DMS153 treated with DMSO at 0.1 percent for 48 hours (cell line): ENCODE data around the gene MECP2.

Experiments used
- DNase-seq: peaks from one replicate; lab custom pipeline; 2025; ENCODE audit not compliant: unreplicated experiment; lab: John Stamatoyannopoulos, UW

The MECP2 gene

DNA sequence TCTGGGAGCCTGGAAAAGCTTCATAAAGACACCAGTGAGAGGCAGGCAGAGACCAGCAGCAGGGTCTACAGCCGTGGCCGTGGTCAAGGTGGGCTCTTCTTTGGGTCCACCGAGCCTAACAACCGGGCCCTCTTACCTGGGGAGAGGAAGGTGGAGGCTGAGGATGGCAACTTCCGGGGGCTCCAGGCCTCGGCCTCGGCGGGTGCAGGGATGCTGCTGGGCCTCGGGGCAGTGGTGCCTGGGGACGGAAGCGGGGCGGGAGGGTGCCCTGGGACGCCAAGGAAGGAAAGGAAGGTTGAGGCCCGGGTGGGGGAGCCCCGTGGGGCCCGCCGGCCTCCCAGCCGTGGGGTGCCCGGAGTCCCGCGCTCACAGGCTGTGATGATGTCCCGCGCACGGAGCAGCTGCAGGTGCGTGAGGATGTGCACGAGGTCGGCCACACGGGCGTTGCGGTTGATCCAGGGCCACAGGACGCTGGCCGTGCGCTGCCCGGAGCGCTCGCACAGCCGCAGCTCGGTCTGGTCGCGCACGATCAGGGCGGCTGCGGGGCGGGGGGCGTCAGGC, 78.4 kb downstream of the MECP2 start:
- no peak for DNase-seq

GRCh38 chrX:154018518-154019060, 78.9 kb downstream of the MECP2 start:
- no peak for DNase-seq

DNA sequence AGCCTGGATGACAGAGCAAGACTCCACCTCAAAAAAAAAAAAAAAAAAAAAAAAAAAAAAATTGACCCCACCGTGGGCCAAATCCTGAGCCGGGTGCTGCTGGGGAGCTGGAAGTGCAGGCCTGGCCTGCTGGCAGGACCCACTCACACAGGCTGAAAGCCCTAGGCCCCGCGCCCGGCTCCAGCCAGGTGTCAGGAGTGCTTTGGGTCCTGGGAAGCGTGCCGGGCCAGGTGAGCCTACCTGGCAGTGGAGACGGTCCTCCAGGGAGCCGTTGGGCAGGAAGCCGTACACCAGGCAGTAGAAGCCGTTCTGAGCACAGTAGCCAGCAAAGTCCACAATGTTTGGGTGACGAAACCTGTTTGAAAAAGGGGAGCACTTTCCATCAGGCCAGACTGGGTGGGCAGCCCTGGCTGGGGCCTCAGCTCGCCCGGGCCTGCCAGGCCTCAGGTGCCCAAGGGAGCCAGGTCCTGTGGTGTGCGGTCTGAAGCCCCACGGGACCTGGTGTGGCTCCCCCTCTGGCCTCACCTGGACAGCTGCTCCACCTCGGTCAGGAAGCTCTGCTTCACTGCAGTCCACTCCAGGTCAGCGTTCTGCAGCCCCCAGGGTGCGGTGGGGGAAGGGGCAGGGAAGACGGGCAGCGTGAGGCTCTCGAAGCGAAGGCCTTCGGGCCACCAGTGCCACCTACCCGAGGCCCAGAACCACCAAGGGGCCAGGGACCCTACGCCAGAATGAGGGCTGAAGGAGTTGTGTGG, 79.6 kb downstream of the MECP2 start:
- DNase-seq, result no peak

DNA sequence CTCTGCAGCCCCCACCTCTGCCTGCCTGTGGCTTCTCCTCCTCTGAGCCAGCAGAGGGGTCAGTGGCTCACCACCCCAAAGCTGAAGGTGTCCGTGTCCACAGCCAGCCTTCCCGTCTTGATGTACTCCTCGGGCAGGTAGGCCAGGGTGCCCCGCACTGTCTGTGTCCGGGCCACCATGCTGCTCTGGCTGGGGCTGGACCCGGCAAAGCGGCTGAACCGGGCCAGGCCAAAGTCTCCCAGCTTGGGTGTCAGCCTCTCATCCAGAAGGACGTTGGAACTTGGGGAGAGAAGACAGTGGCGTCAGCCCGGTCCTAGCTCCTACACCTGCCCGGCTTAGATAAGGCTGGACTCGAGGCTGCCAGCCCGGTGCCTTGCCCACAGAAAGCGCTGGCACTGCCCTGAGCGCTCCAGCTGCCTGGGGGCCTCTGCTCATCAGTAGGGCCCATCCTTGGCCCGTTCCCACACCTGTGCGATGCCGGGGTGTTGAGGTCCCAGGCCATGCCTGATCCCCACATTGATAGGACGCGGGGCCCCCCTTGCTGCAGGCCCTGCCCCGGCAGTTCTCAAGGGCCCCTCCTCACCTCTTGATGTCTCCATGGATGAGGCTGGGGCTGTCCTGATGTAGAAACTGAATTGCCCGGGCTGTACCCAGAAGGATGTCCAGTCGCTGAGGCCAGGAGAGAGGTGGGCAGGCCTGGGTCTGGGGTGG, 81.0 kb downstream of the MECP2 start:
- no peak for DNase-seq

DNA sequence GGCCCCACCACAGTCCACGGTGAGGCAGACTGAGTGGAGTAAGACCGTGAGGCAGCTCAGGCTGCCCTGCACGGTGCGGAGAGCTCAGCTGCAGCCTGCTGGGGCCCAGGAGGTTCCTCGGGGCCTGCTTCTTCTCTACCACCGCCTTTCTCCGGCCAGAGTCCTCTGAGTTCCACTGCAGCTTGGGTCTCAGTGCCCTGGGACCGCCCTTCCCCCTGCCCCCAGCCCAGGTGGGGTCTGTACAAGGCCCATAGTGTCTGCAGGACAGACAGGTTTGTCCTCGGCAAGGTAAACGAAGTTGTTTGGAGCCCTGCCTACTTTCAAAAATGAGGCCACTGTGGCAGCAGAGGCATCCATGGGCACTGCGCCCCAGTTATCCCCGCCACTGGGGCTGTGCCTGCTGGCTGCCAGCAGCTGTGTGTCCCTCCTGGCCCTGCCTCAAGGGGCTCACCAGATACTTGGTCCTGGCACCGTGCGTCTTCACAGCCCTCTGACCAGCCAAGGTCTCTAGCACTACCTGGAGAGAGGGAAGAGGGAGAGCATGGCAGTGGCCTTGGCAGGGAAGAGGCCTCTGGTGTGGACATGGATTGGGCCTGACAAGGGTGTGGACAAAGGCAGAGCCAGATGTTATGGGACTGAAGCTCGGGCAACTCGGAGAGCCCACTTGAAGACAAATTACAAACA, 81.8 kb downstream of the MECP2 start:
- no peak for DNase-seq

DNA sequence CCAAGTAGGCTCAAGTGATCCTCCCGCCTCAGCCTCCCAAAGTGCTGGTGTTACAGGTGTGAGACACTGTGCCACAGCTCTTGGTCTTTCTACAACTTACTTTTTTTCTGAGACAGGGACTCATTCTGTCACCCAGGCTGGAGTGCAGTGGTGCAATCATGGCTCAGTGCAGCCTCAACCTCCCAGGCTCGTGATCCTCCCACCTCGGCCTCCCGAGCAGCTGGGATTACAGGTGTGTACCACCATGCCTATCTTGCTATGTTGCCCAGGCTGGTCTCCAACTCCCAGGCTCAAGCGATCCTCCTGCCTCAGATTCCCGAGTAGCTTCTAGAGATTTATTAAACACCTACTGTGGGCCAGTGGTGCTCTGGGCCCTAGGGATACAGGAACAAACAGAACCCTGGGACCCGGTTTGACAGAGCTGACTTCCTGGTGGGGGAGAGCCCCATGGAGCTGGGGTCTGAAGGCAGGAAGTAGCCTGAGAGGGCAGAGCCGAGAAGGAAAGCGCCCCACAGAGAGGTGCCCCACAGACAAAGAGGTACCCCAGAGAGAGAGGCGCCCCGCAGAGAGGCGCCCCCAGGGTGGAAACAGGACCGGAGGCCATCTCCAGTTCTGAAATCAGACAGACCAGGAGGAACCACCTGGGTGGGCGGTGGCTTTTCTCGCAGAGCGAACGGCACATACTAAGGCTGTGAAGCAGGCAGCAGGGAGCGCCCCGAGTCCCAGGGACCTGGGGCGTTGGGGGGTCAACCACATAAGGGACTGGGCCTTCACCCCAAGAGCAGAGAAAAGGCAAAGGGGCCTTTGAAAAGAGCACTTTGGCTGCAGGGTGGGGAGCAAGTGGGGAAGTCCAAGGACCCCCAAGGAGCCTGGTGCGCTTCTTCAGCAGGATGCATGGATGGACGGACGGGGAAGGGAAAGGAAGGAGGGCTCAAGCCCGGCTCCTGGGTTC, 82.8 kb downstream of the MECP2 start:
- DNase-seq, result no peak

DNA sequence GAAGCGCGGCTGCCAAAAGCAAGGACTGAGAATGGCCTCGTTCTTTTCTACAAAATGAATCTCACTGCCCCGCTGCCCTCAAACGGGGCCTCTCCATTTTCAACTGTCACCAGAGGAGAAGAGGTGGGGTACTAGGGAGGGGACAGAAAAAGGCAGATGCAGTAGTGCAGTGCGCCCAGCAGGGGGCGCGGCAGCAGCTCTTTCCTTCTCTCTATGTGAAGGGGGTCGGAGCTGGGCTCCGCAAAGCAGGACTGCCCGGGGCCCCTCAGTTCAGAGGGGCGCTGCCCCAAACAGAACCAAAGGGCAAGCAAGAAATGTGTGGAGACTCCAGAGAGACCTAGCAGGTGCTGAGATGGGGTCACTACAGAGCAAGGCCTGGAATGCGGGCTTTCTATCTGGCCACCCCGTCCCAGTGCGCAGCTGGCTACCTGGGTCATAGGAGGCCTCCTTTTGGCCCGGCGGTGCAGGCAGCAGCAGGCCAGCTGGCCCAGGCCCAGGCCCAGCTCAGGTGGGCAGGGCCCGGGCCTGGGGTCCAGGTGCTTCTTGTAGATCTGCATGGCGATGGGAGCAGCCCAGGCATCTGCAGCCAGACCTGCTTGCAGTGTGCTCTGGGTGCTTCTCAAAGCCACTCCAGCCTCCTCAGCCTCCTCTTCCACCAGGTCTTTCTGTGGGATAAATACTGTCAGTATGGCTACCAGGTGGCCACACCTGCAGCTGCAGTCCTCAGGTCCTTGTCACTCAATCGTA, 83.7 kb downstream of the MECP2 start:
- no peak for DNase-seq

DNA sequence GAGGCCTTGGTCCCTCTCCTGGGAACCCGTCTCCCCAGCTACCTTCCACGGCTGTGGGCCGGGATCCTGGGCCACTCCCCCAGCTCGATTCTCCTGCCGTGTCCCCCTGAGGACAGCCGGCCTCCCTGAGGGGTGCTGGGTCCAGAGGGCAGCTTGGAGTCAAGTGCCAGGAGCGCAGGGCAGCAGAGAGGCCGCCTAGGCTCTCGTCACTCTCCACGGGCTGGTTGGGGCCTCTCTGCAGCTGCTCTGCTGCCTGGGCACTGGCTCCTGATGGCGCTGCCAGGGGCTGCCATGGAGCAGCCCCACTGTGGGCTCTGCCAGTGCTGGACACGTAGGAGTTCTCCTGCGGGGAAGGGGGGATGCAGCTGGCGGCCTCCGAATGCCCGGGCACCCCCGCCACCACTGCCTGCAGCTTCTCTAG, 84.5 kb downstream of the MECP2 start:
- no peak for DNase-seq

DNA sequence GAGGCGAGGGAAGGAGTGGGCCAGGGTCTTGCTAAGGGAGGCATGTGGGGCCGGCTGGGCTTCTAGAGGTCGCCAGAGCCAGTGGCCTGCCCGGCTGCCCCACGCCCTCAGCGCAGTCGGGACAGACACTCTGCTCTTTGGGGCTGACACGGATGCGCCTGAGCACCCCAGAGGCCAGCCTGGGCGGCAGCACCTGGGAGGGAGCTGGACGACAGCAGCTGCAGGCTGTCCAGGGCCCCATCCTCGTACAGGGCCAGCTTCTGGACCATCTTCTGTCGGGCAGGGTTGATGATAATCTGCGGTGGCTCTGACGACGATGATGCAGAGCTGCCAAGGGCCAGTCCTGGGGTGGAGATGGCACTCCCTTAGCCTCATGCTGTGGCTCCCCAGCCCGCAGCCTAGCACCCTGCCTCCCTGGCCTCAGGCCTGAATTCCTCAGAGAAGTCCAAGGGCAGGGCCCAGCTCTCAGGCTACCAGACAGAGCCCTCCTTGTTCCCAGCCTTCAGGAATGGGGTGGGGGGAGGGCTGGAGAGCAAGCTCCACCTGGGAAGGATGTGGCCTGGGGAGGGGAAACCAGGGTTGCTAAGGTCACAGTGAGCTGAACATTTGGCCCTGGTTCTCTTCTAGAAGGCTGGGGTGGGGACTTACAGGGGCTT, 85.1 kb downstream of the MECP2 start:
- no peak for DNase-seq

DNA sequence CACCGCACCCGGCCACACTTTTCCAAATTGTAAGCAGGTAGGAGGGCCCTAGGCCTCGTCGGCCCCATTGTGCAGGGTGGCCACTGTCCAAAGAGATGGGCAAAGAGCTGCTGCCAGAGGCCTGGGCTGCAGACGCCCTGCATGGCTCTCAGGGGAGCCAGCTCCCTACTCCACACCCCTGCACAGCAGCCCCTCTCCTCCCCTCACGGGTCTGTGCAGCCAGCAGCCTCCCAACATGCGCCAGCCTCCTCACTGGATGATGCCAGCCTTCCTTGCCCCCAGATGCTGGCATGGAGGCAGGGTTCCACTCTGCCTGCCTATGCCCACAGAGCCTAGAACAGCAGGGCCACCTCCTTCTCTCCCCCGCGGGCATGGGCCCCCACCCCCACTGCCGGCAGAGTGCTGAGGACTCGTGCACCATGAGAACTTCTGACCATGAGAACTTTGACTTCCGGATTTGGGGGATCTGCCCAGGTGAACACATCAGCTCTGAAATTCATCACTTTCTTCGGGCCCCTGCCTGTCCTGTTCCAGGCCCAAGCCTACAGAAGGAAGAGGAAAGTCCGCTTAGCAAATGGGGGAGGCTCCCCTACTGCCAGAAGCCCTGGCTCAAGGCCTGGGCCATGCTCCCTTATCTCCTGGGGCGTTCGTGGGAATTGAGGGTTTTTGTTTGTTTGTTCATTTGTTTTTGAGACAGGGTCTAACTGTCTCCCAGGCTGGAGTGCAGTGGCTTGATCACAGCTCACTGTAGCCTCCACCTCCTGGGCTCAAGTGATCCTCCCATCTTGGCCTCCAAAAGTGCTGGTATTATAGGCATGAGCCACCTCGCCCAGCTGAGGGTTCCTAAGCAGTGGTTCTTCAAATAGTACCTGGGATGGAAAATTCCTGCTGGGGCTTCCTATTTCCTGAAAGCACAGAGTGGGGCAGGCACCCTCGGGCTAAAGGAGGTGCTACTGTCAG, 85.9 kb downstream of the MECP2 start:
- no peak for DNase-seq

DNA sequence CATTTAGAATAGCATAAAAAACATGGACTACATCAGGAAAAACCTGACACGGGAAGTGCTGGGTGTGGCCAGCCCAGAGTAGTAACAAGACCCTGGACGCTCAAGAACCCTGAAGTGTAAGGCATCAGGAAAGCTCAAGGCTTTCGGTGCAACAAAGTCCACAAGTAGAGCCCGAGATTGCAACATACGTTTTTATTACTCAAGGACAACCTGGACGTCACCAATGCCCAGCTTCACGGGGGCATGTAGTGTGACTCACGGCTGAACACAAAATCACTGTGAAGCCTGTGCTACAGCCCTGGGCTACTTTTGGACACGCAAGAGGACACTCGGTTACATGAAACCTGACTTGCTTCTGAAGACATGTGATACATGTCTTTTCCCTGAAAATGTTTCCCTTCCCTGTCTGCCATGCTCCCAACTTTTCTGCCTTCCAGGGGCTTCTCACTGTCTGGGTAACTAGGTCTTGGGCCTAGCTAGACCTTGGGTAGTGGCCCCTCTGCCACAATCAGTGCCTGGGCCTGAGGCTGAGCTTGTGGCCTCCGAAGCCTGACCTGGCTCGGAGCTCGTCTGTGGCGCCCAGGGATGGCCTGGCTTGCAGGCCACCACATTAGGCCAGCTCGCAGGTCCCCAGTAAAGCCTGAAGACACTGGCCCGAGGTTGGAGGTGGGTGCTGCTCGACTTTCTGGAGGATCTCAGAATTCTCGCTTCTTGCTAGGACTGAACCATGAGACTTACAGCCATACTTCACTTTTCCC, 87.0 kb downstream of the MECP2 start:
- DNase-seq, result no peak

- DNase-seq, result no peak
Measured at GRCh38 chrX:154008521-154008920, 89.0 kb downstream of the MECP2 start.

DNA sequence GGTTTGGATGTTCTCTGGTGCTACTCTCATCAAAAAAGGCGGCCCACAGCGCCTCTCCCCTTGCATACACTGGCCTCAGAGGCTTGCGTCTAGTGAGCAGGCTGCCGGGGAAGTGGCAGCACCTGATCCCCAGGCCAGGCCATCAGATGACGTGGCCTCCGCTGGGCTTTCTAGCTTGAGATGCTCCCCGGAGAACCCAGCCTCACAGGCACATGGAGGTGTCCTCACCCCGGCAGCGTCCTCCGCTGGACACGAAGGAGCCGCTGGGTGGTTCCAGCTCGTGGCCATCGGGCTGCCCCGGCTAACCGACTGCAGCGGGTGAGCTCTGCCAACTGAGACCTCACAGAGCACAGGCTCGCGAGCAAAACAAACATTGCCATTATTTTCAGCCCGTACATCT, 90.6 kb downstream of the MECP2 start:
- DNase-seq, result no peak

DNA sequence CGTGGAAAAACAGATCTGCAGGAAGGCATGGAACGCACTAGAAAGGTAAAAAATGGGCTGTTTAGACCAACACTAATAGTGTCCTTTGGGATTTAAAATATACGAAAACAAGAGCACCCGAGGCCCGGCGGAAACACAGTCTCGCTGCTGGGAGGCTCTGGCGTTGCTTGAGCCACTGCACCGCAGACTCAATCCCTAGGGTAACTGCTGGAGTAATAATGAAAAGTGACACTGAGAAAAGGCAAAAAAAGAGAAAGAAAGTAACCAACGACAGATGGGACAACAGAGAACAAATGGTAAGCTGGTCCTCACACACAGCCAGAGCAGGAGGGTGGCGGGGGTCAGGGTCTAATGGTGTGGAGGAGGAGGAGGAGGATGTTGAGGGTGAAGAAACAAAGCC, 93.2 kb downstream of the MECP2 start:
- DNase-seq, result no peak

GRCh38 chrX:154002215-154002719, 95.2 kb downstream of the MECP2 start:
- DNase-seq, result no peak

DNA sequence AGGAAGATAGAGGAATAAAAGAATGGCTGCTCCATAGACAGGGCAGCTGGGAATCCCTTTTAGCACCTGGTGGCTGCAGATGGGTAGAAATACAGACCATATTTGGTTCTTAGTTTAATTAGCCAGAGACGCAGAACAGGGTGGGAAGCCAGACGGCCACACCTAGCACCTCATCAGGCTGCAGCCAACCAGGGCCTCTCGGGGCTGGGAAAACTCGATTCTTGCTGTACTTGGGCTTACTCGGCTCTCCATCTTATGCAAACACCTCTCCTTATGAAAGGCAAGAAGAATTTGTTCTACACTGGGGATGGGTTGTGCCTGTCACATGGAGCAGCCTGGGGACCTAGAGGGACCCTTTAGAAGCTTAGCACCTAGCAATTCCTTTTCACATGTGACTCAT, 97.5 kb downstream of the MECP2 start:
- no peak for DNase-seq

DNA sequence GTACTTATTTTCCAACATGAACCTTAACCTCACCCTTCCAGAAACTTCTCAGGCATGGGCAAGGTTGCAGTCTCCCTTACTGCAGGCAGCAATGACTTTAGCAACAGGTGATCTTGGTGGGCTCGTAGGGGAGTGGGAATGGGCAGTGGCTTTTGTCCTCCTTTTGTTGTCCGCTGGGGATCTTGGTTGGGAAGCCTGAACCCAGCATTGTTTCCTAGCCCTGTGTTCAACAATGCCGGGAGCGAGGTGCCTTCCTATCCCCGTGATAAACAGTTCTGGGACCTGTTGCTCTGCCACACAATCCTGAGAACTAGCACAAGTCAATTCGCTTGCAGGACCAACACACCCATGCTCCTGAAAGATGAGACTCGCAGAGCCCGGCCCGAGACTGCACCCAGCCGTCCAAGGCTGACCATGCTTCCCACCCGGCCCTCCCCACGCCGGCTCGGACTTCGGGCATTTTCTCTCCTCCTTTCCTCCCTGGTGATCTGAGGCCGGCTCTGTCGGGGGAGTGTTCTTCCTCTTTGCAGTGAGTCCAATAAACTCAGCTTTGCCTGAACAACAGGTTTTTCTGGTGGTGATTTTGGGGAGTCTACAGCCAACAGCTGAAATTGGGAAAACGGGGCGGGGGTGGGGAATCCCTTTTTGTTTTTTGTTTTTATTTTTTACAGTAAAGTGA, 98.0 kb downstream of the MECP2 start:
- DNase-seq, result no peak
